Parietal lobe (tissue), 1 donor: ENCODE data around the gene FHDC1. TPM values are rescaled to one million over a fixed set of nuclear protein-coding genes. Genes with fewer than 3 reads are reported as not detected.

ENCODE experiments used
- total RNA-seq: library from RNA; depleted of rRNA; stranded (reverse); fragments of >200 nt; gene quantifications from one replicate; pipeline ENCODE4 v1.2.3, GENCODE V29; 2014

Gene FHDC1, protein sequence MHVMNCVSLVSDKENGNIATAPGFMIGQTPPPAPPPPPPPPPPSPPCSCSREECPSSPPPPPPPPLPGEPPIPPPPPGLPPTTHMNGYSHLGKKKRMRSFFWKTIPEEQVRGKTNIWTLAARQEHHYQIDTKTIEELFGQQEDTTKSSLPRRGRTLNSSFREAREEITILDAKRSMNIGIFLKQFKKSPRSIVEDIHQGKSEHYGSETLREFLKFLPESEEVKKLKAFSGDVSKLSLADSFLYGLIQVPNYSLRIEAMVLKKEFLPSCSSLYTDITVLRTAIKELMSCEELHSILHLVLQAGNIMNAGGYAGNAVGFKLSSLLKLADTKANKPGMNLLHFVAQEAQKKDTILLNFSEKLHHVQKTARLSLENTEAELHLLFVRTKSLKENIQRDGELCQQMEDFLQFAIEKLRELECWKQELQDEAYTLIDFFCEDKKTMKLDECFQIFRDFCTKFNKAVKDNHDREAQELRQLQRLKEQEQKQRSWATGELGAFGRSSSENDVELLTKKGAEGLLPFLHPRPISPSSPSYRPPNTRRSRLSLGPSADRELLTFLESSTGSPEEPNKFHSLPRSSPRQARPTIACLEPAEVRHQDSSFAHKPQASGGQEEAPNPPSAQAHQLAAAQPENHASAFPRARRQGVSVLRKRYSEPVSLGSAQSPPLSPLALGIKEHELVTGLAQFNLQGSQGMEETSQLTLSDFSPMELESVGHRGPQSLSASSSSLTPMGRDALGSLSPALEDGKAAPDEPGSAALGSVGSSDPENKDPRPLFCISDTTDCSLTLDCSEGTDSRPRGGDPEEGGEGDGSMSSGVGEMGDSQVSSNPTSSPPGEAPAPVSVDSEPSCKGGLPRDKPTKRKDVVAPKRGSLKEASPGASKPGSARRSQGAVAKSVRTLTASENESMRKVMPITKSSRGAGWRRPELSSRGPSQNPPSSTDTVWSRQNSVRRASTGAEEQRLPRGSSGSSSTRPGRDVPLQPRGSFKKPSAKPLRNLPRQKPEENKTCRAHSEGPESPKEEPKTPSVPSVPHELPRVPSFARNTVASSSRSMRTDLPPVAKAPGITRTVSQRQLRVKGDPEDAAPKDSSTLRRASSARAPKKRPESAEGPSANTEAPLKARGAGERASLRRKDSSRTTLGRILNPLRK
- total RNA-seq, result 7.2 TPM

GRCh38 chr4:152935631-152936445, at the start of gene FHDC1:
Gene FHDC1 (plus strand): TSS chr4:152936323. CDS start chr4:152943058, 6,735 bp downstream.

Other genes starting within 250 kb of the FHDC1 start
- 3.1 TPM for gene TIGD4, start 156.6 kb upstream of the FHDC1 start, total RNA-seq
- 44.1 TPM for gene ARFIP1, start 156.4 kb upstream of the FHDC1 start, total RNA-seq